SJCRH30 (cell line): Measurements from ENCODE around the gene GLIS1. TPM values are rescaled to one million over a fixed set of nuclear protein-coding genes. Genes with fewer than 3 reads are reported as not detected.

ENCODE experiments used
- DNase-seq, 2 experiments: peaks; one replicate each; pipeline ENCODE4 v3.0.0-alpha.2; 2015 to 2020
- H3K27ac ChIP-seq: fragments of 250-450 bp; sonication (Bioruptor Pico); 2 replicates; pipeline ENCODE4 v1.5.1; 2020; ENCODE audit warnings: mild to moderate bottlenecking, moderate library complexity
- H3K27me3 ChIP-seq: fragments of 250-450 bp; sonication (Bioruptor Pico); 2 replicates; pipeline ENCODE4 v1.5.1; 2020; ENCODE audit warnings: mild to moderate bottlenecking, moderate library complexity
- H3K36me3 ChIP-seq: fragments of 250-450 bp; sonication (Bioruptor Pico); 2 replicates; pipeline ENCODE4 v1.5.1; 2020; ENCODE audit warnings: mild to moderate bottlenecking, moderate library complexity
- H3K4me1 ChIP-seq: fragments of 250-450 bp; sonication (Bioruptor Pico); 2 replicates; pipeline ENCODE4 v1.5.1; 2020; ENCODE audit warnings: mild to moderate bottlenecking, moderate library complexity
- H3K4me3 ChIP-seq: fragments of 250-450 bp; sonication (Bioruptor Pico); 2 replicates; pipeline ENCODE4 v1.5.1; 2020; ENCODE audit warnings: mild to moderate bottlenecking, moderate library complexity
- H3K9me3 ChIP-seq: fragments of 250-450 bp; sonication (Bioruptor Pico); replicated peaks from 2 replicates; pipeline ENCODE4 v1.5.1; 2020; ENCODE audit warnings: mild to moderate bottlenecking, moderate library complexity
- total RNA-seq: library from RNA; depleted of rRNA; stranded (reverse); fragments of >200 nt; shearing (Covaris generic); gene quantifications from 2 replicates; pipeline ENCODE4 v1.2.3, GENCODE V29; 2014

Gene GLIS1
- total RNA-seq, 1 experiment from 2014 or later = not detected

DNA sequence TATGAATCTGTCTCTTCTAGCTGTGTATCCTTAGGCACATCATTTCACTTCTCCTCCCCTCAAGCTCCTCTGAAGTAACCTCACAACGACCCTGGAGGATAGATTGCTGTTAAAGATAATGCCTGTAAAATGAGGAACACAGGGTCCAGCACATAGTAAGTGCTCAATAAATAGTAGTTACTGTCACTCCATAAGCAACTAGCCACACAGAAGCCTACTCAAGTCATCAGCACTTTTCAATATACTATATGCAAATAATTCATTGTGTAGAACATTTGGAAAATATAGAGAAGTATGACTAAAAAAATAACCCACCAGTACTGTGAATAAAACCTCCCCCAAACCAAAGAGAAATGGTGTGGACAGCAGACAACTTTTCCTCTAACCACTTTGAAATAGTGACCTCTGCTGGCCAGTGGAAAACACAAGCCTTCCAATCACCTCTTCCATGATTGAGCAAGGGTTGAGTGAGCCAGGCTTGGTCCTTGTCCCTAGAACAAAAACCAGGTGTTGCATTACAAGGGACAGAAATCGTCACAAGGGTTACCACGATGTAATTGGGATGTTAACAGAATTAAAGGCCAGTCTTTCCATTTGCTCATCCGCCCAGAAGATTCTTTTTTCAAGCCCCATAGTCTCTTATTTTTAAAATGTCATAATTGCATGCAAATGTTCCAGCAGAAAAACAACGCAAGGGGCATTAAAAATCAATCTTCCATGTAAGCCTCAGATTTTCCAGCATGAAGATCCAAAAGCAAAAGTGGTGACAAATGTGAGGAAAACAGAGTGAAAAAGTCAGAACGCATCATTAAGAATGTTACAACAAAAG lies 15.7 kb upstream of the GLIS1 start:
- DNase-seq = peak; percentile 45 to 73
- Histone ChIP-seq H3K4me1 (no peaks in the 10 kb centered on the region), H3K9me3 (no peaks in the 10 kb centered on the region), H3K27me3 (no peaks in the 10 kb centered on the region), H3K4me3 (no peak overlapping the region), H3K36me3 (no peaks in the 10 kb centered on the region), H3K27ac (no peak overlapping the region)

DNA sequence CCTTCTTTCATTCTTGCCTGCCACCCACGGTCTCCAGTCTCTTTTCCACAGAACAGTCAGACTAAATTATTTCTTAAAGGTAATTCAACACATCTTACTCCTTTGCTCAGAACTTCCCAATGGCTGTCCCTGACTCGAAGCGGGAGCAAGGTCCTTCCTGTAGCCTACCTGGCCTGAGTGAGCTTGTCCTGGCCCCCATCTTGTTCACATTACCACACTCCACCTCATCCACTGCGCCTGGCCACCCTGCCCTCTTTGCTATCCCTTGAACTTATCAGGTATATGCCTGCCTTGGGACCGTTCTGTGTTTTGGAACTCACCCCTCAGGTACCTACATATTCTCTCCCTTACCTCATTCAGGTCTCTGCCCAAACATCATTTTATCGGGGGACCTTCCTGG lies 13.3 kb upstream of the GLIS1 start:
- Histone ChIP-seq H3K4me3 (no peak overlapping the region), H3K27me3 (no peaks in the 10 kb centered on the region), H3K27ac (no peak overlapping the region), H3K9me3 (no peaks in the 10 kb centered on the region), H3K4me1 (no peaks in the 10 kb centered on the region), H3K36me3 (no peaks in the 10 kb centered on the region)
- DNase-seq = no peak

DNA sequence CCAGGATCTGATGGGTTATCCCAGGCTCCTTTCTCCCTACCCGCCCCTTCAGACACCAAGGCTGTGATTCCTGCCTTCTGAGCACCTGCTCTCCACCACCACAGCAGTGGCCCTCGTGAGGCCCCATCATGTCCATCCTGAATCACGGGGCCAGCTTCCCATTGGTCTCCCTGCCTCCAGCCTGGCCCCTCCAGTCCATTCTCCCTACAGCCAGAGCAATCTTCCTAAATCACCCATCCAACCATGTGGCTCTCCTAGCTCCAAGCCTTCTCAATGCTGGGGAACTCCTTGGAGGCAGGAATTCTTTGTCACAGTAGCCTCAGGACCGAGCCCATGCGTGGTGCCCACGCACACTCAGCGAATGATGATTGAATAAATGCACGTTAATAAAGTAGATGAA lies 8.9 kb upstream of the GLIS1 start:
- Histone ChIP-seq H3K4me1 (no peaks in the 10 kb centered on the region), H3K4me3 (no peak overlapping the region), H3K9me3 (0 out of 2 replicates have a peak, but pooled peaks cover 4% of the 10 kb centered on the region), H3K27ac (no peak overlapping the region), H3K27me3 (no peaks in the 10 kb centered on the region), H3K36me3 (no peaks in the 10 kb centered on the region)
- no peak for DNase-seq

DNA sequence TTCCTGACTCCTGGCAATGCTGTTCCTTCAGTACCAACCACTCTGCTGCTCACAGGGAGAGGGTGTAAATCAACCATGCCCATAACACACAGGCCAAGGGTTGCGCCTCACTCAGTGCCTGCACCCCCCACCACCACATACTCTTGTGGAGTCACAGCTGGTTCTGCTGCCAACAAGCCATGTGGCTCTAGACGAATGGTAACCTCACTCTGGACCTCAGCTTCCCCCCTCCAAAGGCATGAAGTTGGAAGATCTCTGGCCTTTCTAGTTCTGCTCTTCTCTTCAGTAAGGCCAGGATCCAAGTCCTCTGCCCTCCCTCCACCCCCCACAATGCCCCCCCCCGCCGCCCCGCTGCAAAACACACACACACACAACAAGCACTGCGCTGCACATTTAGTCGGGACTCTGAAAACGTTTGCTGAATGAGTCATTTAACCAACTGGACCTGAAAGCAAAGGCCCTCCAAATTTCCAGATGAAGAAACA lies 1.7 kb upstream of the GLIS1 start:
- Histone ChIP-seq H3K27me3 (no peaks in the 10 kb centered on the region), H3K9me3 (0 out of 2 replicates have a peak, but pooled peaks cover 4% of the 10 kb centered on the region), H3K4me3 (no peak overlapping the region), H3K36me3 (no peaks in the 10 kb centered on the region), H3K4me1 (no peaks in the 10 kb centered on the region), H3K27ac (no peak overlapping the region)
- no peak for DNase-seq

DNA sequence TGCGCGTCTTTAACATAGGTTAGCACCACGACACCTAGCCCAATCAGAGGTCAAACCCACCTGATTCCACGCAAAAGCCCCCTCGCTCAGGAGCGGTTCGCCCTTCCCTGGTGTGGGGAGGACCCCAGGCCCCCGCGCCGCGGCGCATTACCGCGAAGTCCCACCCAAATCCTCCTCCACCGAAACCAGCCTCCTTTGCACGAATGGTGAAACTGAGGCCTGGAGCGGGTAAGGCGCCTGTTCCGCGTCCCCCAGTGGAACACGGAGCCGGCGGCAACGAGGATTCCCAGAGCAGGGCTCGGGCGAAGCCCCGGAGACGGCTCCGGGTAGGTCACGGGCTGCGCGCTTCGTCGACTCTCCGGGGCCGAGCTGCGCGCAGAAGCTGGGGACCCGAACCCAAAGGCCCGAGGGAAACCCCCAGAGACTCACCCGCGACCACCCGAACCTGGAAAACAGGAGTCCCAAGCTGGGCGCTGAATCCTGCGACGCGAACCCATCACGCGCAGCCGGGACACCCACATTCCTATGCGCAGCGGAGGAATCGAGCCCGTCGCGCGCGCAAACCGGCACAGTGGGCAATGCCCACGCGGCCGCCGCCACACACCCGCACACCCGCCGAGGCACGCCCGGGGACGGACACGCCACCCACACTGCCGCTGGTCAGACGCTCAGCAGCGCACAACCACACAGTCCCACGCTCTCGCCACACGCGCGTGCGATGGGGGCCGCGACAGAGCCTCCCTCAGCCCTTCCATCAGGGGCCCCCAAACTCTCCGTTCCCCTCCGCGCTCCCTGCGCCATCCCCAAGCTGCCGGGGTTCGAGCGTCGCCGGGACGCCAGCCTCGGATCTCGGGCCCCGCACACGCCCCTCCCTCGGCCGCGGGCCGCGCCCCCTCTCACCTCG lies 507 bp downstream of the GLIS1 start:
- H3K4me1 ChIP-seq = peaks cover 11% of the 10 kb centered on the region
- no peak overlapping the region for H3K27ac ChIP-seq
- no peak for DNase-seq
- H3K36me3 ChIP-seq = no peaks in the 10 kb centered on the region
- H3K9me3 ChIP-seq = 0 out of 2 replicates have a peak, but pooled peaks cover 4% of the 10 kb centered on the region
- H3K4me3 ChIP-seq = peak overlapping the region; percentile 70
- no peaks in the 10 kb centered on the region for H3K27me3 ChIP-seq

DNA sequence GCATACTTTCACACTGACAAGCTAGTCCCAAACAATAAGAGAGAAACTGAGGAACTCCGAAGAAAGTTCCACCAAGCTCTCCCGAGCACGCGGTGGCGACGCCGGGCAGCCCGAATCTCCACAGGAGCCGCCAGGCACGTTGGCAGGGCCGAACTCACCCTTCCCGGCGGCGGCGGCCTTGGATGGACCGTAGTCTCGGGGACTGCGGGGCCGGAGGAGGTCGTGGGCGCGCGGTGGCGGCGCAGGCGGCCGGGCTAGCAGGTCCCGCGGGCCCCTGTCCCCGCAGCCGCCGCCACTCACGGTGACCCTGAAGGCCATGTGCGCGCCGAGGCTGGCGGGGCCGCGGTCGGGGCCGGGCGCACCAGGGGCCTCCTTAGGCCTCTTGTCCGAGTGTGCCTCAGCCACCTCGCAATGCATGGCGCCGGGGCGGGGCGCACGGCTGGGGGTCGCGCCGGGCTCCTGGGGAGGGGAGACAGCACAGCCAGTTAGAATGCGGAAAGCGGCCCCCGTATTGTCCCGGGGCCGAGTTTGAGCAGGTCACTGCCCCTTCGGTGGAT lies 1.2 kb downstream of the GLIS1 start:
- Histone ChIP-seq H3K9me3 (no peaks in the 10 kb centered on the region), H3K4me1 (peaks cover 11% of the 10 kb centered on the region), H3K27me3 (no peaks in the 10 kb centered on the region), H3K27ac (no peak overlapping the region), H3K36me3 (no peaks in the 10 kb centered on the region), H3K4me3 (no peak overlapping the region)
- no peak for DNase-seq

DNA sequence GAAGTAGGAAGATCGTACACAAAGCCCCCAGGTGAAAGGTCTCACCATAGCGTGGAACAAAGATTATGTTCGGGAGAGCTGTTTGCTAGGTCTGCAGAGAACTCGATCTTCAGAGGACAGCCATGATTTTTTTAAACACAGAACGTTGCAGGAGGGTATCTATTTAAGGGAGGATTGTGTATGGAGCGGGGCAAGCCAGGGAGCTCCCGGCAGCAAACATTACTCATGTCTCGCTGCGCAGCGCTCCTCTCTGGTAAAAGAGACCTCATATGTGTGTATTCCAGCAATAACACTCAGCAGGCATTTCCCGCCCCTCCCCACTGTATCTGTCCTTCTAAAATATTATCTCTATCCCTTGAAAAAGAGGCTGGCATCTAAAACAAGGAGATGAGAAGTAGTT lies 2.7 kb downstream of the GLIS1 start:
- H3K36me3 ChIP-seq = no peaks in the 10 kb centered on the region
- peaks cover 7% of the 10 kb centered on the region; the same call in 1 of the 2 replicates for H3K27me3 ChIP-seq
- H3K4me3 ChIP-seq = no peak overlapping the region
- no peaks in the 10 kb centered on the region for H3K9me3 ChIP-seq
- H3K4me1 ChIP-seq = peaks cover 11% of the 10 kb centered on the region
- no peak overlapping the region for H3K27ac ChIP-seq
- no peak for DNase-seq

DNA sequence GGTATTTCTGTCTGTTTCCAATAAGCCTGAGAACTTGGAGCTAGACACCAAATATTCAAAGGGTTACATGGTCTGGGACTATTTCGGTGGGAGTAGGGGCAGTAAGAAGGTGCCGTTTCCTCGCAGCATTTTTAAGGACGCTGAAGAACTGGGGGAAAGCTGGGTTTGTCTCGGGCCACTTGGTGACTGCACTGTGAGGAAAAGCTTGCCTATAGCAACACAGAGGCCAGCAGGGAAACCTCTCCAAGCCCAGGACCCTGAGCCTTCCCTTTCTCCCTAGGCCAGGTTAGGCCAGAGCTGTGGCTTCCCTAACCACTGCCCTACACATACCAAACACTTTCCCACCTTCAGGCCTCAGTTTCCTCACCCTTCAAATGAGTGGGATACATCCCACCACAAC lies 3.3 kb downstream of the GLIS1 start:
- H3K27me3 ChIP-seq = peaks cover 7% of the 10 kb centered on the region; the same call in 1 of the 2 replicates
- DNase-seq = no peak
- no peaks in the 10 kb centered on the region for H3K36me3 ChIP-seq
- H3K4me1 ChIP-seq = peaks cover 11% of the 10 kb centered on the region
- no peaks in the 10 kb centered on the region for H3K9me3 ChIP-seq
- no peak overlapping the region for H3K27ac ChIP-seq
- no peak overlapping the region for H3K4me3 ChIP-seq

DNA sequence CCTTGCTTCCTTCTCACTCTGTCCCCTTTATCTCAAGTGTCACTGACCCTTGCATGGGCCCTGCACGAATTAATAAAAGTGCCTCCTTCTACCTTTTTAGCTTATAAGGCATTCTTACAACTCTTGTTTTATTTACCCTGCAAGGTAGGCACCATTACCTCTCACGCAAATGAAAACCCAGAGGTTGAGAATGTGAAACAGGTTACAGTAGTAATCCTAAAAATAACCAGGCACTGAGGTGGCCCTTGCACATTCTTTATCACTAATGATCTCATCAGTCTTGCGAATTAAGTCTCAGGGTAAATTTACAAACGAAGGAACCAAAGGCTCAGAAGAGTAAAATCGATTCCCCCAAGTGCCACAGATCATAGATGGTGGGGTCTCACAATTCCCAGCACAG lies 3.7 kb downstream of the GLIS1 start:
- Histone ChIP-seq H3K27ac (no peak overlapping the region), H3K27me3 (peaks cover 7% of the 10 kb centered on the region; the same call in 1 of the 2 replicates), H3K9me3 (no peaks in the 10 kb centered on the region), H3K36me3 (no peaks in the 10 kb centered on the region), H3K4me1 (peaks cover 11% of the 10 kb centered on the region), H3K4me3 (no peak overlapping the region)
- no peak for DNase-seq

DNA sequence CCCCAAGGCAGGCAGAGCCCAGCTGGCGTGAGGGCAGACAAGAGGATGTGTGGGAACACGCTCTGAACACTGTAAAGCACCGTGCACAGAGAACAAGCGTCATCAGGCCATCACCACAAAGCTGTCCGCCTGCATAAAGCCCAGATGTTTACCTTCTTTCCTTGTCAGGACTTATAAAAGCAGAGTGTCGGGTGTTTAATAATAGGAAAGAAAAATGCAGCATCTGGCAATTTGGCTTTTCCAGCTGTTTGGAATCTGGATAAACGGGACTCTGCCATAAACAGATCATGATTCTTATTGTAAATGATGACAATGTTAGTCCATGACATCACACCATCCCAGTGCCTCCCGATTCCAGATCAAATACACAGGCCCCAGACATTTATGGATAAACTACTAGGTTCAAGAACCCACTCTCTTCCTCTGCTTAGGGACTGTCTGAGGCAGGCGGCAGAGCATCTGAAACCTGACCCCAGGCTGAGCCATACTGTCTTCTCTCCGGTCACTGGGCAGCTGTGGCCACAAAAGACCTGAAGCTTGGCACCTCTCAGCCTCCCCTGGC lies 4.2 kb downstream of the GLIS1 start:
- no peak overlapping the region for H3K27ac ChIP-seq
- peak; percentile 42 to 67 for DNase-seq
- H3K4me1 ChIP-seq = peaks cover 11% of the 10 kb centered on the region
- no peaks in the 10 kb centered on the region for H3K36me3 ChIP-seq
- H3K9me3 ChIP-seq = no peaks in the 10 kb centered on the region
- peaks cover 9% of the 10 kb centered on the region; the same call in 1 of the 2 replicates for H3K27me3 ChIP-seq
- no peak overlapping the region for H3K4me3 ChIP-seq

DNA sequence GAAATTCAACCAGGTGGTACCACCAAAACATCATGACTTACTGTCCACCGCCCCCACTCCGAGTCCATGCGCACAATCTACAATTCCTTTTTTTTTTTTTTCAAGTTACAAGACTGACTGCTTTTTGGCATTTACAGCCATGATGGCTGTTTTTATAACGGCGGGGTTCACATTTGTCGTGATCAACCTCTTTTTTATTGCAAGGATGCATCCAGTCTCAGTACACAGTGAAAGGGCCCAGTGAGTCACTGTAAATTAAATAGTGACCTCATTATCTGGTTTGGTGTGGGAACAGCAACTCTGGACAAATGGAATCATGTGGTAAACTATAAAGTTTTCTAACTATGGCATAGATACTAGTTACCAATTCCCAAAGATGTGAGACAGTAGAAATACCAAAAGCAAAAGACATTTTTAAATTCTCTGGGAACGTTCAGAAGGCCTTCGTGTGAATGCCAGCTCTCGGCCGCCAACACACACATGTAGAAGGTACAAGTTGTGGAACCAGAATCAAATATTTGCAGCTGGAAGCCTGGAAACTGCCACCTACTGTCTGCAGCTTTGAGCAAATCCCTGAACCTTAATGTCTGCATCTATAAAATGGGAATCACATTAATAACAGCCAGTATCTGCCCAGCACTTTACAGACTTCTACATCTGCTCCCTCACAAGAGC lies 4.9 kb downstream of the GLIS1 start:
- H3K4me3 ChIP-seq = no peak overlapping the region

DNA sequence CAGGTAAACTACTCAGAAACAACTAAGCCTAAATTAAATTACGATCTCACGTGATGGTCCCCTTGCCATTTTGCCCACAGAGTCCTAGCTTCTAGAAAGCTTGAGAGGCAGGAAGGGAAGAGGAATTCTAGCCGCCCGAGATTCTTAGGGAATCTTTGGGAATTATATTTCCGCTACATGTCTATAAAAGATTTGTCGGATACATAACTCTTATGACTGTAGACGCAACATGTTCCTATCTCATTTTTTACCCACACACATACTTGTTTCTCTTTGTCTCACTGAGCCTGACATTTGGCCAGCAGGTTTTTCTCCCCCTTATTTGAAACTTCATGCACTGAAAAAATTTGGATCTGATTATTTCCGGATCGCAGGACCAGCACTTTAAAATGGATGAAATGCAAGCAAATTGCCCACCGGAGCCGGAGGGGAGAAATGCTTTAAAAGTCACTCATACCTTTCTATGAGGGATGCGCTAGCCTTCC lies 5.5 kb downstream of the GLIS1 start:
- H3K36me3 ChIP-seq = no peaks in the 10 kb centered on the region
- H3K9me3 ChIP-seq = no peaks in the 10 kb centered on the region
- no peak for DNase-seq
- peaks cover 9% of the 10 kb centered on the region; the same call in 1 of the 2 replicates for H3K27me3 ChIP-seq
- H3K4me3 ChIP-seq = no peak overlapping the region
- peaks cover 11% of the 10 kb centered on the region for H3K4me1 ChIP-seq
- no peak overlapping the region for H3K27ac ChIP-seq

More for the DNA sequence above, 4.9 kb downstream of the GLIS1 start:
- H3K4me1 ChIP-seq = peaks cover 11% of the 10 kb centered on the region
- H3K27ac ChIP-seq = no peak overlapping the region
- no peak for DNase-seq
- peaks cover 9% of the 10 kb centered on the region; the same call in 1 of the 2 replicates for H3K27me3 ChIP-seq
- no peaks in the 10 kb centered on the region for H3K9me3 ChIP-seq
- H3K36me3 ChIP-seq = no peaks in the 10 kb centered on the region

DNA sequence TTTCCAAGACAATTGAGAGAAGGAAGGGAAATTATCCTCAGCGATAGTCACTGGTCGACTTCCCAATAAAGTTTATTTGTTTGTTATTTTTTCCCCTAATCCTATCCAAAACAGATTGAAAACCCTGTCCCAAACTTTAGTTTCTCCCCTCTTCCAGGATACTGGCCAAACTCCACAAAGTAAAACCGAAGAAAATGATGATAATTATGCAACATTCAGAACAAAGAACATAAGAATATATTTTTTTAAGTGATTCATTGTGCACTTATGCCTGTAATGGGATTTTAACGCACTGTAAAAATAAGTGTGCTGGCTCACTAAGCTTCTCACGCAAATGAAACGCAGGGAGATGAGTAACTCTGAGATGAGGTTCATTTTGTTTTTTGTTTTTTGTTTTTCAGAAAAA lies 6.0 kb downstream of the GLIS1 start:
- Histone ChIP-seq H3K9me3 (no peaks in the 10 kb centered on the region), H3K4me1 (peaks cover 11% of the 10 kb centered on the region), H3K27me3 (peaks cover 9% of the 10 kb centered on the region; the same call in 1 of the 2 replicates), H3K36me3 (no peaks in the 10 kb centered on the region), H3K4me3 (no peak overlapping the region), H3K27ac (no peak overlapping the region)
- no peak for DNase-seq

DNA sequence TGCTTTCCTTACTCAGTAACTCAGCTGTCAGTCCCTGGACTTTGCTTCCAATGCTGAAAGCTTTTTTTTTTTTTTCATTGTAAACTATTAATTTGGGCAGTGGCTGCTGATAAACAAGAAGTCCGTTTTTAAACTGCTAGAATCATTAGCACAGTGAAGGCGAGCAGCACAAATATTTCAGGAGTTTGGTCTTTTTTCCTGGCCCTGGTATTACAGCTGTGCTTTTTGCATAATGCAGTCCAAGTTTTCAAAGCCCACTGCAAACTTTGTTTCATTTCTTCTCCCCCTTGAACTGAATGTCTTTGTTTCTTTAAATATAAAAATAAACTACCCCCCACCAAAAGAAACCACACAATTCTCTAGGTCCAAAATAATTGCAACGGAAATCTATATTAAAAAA lies 6.6 kb downstream of the GLIS1 start:
- Histone ChIP-seq H3K4me1 (peaks cover 11% of the 10 kb centered on the region), H3K9me3 (no peaks in the 10 kb centered on the region), H3K27ac (no peak overlapping the region), H3K36me3 (no peaks in the 10 kb centered on the region), H3K4me3 (no peak overlapping the region), H3K27me3 (peaks cover 9% of the 10 kb centered on the region; the same call in 1 of the 2 replicates)
- no peak for DNase-seq
